ENCODE measurements around the gene EXOC4. TPM values are rescaled to one million over a fixed set of nuclear protein-coding genes. Genes with fewer than 3 reads are reported as not detected.
A peak's percentile ranks its signal among the peaks of the same experiment; 100 is the strongest.

EXOC4 gene
- total RNA-seq, 2 donors from 2014 or later: 106 to 115 TPM

GRCh38 chr7:133971625-133972024 is 718.7 kb downstream of the EXOC4 start:
- 87 to 100% methylated on average over 1 to 2 of the region's 2 CpGs for WGBS, 2 experiments (ENCODE audit: insufficient coverage in 1 of 2, insufficient read length in 1 of 2)
- TF ChIP-seq CTCF (conservative IDR thresholded peaks at IDR 0.05): no peak

GRCh38 chr7:133973710-133974109 is 720.8 kb downstream of the EXOC4 start:
- TF ChIP-seq CTCF (conservative IDR thresholded peaks at IDR 0.05): peak; percentile 29
- H3K9me3 ChIP-seq (ENCODE audit: control insufficient read depth, low read length): no peaks in the 10 kb centered on the region

More at GRCh38 chr7:133971625-133972024, 718.7 kb downstream of the EXOC4 start:
- H3K4me3 ChIP-seq (ENCODE audit: low read length): no peak overlapping the region
- DNase-seq: no peak
- H3K4me3 Mint-ChIP-seq: no peak overlapping the region
- H3K27me3 Mint-ChIP-seq (ENCODE audit: insufficient read depth): no peaks in the 10 kb centered on the region
- peaks cover 24% of the 10 kb centered on the region for H3K9me3 Mint-ChIP-seq
- H3K36me3 ChIP-seq (ENCODE audit: control insufficient read depth, insufficient read depth, low read length): no peaks in the 10 kb centered on the region
- no peak overlapping the region for H3K9ac ChIP-seq (ENCODE audit: extremely low read depth, low read length, poor library complexity, severe bottlenecking)
- no peaks in the 10 kb centered on the region for H3K9me3 ChIP-seq (ENCODE audit: control insufficient read depth, low read length)
- H3K36me3 Mint-ChIP-seq (ENCODE audit: low read depth): peaks cover 21% of the 10 kb centered on the region
- no peaks in the 10 kb centered on the region for H3K4me1 ChIP-seq (ENCODE audit: control insufficient read depth, insufficient read depth, low read length)
- no peak overlapping the region for H3K27ac Mint-ChIP-seq
- peaks cover 9% of the 10 kb centered on the region for H3K4me1 Mint-ChIP-seq
- no peaks in the 10 kb centered on the region for H3K27me3 ChIP-seq (ENCODE audit: control insufficient read depth, insufficient read depth, low read length, poor library complexity, severe bottlenecking)
- H3K27ac ChIP-seq (ENCODE audit: low read depth, low read length): no peak overlapping the region

GRCh38 chr7:133975130-133975529 is 722.3 kb downstream of the EXOC4 start:
- H3K4me1 ChIP-seq (ENCODE audit: control insufficient read depth, insufficient read depth, low read length): peaks cover 14% of the 10 kb centered on the region
- peaks cover 34% of the 10 kb centered on the region for H3K4me1 Mint-ChIP-seq
- peaks cover 2% of the 10 kb centered on the region for H3K9me3 Mint-ChIP-seq
- no peak overlapping the region for H3K27ac ChIP-seq (ENCODE audit: low read depth, low read length)
- H3K27ac Mint-ChIP-seq: no peak overlapping the region
- H3K36me3 ChIP-seq (ENCODE audit: control insufficient read depth, insufficient read depth, low read length): no peaks in the 10 kb centered on the region
- H3K4me3 ChIP-seq (ENCODE audit: low read length): no peak overlapping the region
- H3K9me3 ChIP-seq (ENCODE audit: control insufficient read depth, low read length): no peaks in the 10 kb centered on the region
- H3K9ac ChIP-seq (ENCODE audit: extremely low read depth, low read length, poor library complexity, severe bottlenecking): no peak overlapping the region
- H3K27me3 ChIP-seq (ENCODE audit: control insufficient read depth, insufficient read depth, low read length, poor library complexity, severe bottlenecking): no peaks in the 10 kb centered on the region
- no peak for DNase-seq
- peaks cover 5% of the 10 kb centered on the region for H3K36me3 Mint-ChIP-seq (ENCODE audit: low read depth)
- no peak overlapping the region for H3K4me3 Mint-ChIP-seq
- TF ChIP-seq CTCF (conservative IDR thresholded peaks at IDR 0.05): no peak
- no peaks in the 10 kb centered on the region for H3K27me3 Mint-ChIP-seq (ENCODE audit: insufficient read depth)

More at GRCh38 chr7:133973710-133974109, 720.8 kb downstream of the EXOC4 start:
- Histone ChIP-seq H3K4me3 (ENCODE audit: low read length) (no peak overlapping the region), H3K27me3 (ENCODE audit: control insufficient read depth, insufficient read depth, low read length, poor library complexity, severe bottlenecking) (no peaks in the 10 kb centered on the region), H3K4me1 (ENCODE audit: control insufficient read depth, insufficient read depth, low read length) (peaks cover 13% of the 10 kb centered on the region), H3K9ac (ENCODE audit: extremely low read depth, low read length, poor library complexity, severe bottlenecking) (no peak overlapping the region), H3K36me3 (ENCODE audit: control insufficient read depth, insufficient read depth, low read length) (no peaks in the 10 kb centered on the region), H3K27ac (ENCODE audit: low read depth, low read length) (no peak overlapping the region)
- Mint-ChIP-seq H3K36me3 (ENCODE audit: low read depth) (peaks cover 12% of the 10 kb centered on the region), H3K4me1 (peaks cover 29% of the 10 kb centered on the region), H3K27ac (no peak overlapping the region), H3K27me3 (ENCODE audit: insufficient read depth) (no peaks in the 10 kb centered on the region), H3K9me3 (peaks cover 9% of the 10 kb centered on the region), H3K4me3 (no peak overlapping the region)
- no peak for DNase-seq
- no CpG with 5 or more reads among the region's 2 CpGs for WGBS, 2 experiments (ENCODE audit: insufficient coverage in 1 of 2, insufficient read length in 1 of 2)
